ENCODE data around the gene TSPAN3. TPM values are rescaled to one million over a fixed set of nuclear protein-coding genes. Genes with fewer than 3 reads are reported as not detected.

Gene TSPAN3
- total RNA-seq, 6 experiments from 2014 or later, result 35.6 to 103 (median 63.2) TPM

DNA sequence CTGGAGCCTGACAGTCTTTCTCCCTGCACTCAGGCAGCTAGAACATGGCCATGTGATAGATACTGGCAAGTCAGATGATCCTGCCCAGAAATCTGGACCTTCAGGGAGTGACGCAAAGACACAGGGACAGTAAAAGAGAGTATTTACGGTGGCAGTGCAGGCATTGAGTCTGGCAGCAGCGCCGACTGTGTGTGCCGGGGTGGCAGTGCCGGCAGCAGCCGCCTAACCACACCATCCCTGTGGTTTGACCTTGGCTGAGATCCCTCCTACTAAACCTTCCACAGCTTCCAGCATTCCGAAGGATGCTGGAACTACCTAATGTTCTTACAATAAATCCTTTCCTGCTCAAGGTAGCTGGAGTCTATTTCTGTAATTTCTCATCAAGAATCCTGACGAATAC lies 4.6 kb upstream of the TSPAN3 start:
- Histone ChIP-seq H3K9me3 (no peaks in the 10 kb centered on the region), H3K27ac (no peak overlapping the region), H3K36me3 (no peaks in the 10 kb centered on the region), H3K4me1 (no peaks in the 10 kb centered on the region), H3K4me3 (no peak overlapping the region), H3K27me3 (no peaks in the 10 kb centered on the region)
- TF ChIP-seq, protein P1, sequence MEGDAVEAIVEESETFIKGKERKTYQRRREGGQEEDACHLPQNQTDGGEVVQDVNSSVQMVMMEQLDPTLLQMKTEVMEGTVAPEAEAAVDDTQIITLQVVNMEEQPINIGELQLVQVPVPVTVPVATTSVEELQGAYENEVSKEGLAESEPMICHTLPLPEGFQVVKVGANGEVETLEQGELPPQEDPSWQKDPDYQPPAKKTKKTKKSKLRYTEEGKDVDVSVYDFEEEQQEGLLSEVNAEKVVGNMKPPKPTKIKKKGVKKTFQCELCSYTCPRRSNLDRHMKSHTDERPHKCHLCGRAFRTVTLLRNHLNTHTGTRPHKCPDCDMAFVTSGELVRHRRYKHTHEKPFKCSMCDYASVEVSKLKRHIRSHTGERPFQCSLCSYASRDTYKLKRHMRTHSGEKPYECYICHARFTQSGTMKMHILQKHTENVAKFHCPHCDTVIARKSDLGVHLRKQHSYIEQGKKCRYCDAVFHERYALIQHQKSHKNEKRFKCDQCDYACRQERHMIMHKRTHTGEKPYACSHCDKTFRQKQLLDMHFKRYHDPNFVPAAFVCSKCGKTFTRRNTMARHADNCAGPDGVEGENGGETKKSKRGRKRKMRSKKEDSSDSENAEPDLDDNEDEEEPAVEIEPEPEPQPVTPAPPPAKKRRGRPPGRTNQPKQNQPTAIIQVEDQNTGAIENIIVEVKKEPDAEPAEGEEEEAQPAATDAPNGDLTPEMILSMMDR (IDR thresholded peaks at IDR 0.05), result no peak
- no peak for TF ChIP-seq POLR2A (IDR thresholded peaks at IDR 0.05)
- WGBS (ENCODE audit: insufficient coverage, low coverage, low lambda C conversion rate, missing lambda C conversion rate), result 72% methylated on average over 9 of the region's 9 CpGs
- intact Hi-C loops (cut with DNase I), result no loop called here
- DNase-seq (no peak), ATAC-seq (no peak)

DNA sequence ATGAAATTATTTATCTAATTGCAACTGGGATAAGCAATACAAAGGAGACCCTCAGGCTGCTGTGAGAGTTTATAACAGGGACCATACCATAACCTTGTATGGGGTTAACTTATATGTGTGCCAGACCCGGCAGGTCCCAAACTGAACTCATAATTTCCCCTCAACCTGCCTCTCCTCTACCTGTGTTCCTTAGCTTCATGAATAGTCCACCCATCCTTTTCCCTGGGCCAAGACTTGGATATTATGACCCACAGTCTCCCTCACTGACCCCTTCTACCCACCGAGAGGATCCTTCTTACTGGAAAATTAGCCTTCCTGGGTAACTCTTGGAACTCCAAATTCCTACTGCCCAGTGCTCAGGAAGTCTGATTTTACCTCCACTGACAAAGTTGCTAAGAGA lies 3.4 kb upstream of the TSPAN3 start:
- H3K9me3 ChIP-seq, result no peaks in the 10 kb centered on the region
- H3K4me3 ChIP-seq, result no peak overlapping the region
- 60% methylated on average over 1 of the region's 2 CpGs for WGBS (ENCODE audit: insufficient coverage, low coverage, low lambda C conversion rate, missing lambda C conversion rate)
- H3K4me1 ChIP-seq, result peaks cover 0 to 5% (median 2%) of the 10 kb centered on the region in 4 donors
- no peaks in the 10 kb centered on the region for H3K36me3 ChIP-seq
- H3K27ac ChIP-seq, result no peak overlapping the region
- TF ChIP-seq, protein P1 (IDR thresholded peaks at IDR 0.05), result no peak
- no peak for TF ChIP-seq POLR2A (IDR thresholded peaks at IDR 0.05)
- no peaks in the 10 kb centered on the region for H3K27me3 ChIP-seq
- ATAC-seq (no peak), DNase-seq (no peak)
- intact Hi-C loops (cut with DNase I), result no loop called here

DNA sequence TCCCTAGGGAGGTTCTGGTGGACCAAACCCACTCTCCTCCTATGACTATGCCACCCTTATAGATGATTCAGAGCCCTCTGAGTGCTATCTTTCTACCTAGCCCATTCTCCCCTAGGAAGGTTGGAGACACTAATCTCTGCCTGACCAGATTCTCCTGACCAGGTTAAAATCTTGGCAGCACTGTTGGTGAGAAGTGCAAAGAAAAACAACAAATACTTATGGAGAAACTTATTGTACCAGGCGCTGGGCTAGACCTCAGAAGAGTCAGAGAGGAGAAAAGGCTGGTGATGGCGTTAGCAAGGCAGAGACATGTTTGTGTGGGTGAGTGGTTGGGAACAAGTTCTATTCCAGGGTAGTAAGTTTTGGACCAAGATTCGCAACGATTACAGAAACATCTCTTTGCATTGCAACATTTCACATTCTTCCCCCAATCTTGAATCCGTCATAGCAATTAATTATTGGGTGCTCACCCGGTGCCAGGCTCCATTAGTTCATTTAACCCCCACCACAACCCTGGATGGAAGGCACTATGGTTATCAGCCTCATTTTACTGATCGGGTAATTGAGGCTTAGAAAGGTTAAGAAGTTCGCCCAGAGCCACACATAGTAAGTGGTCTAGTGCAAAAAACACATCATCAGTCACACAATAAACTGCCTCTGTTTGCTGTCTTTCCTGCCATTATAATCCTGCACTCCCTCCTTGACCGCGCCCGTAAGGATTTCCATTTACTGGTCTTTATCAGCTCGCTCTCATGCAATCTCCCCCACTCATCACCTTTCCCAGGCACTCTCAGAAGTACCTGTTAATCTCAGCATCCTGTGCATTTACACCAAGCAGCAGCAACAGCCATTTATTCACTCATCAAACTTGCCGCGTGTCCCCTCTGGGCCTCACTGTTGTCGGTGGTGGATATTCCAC lies 655 bp upstream of the TSPAN3 start:
- peak overlapping the region in 2 of 3 donors; percentile 93 for H3K4me3 ChIP-seq
- ATAC-seq (no peak), DNase-seq (no peak)
- WGBS (ENCODE audit: insufficient coverage, low coverage, low lambda C conversion rate, missing lambda C conversion rate), result 79% methylated on average over 9 of the region's 15 CpGs
- TF ChIP-seq, protein P1 (IDR thresholded peaks at IDR 0.05), result no peak
- TF ChIP-seq POLR2A (IDR thresholded peaks at IDR 0.05), result no peak
- intact Hi-C loops (cut with DNase I), result no loop called here
- no peak overlapping the region for H3K27ac ChIP-seq
- peaks cover 0 to 24% (median 10%) of the 10 kb centered on the region in 4 donors for H3K4me1 ChIP-seq
- H3K9me3 ChIP-seq, result no peaks in the 10 kb centered on the region
- no peaks in the 10 kb centered on the region for H3K36me3 ChIP-seq
- H3K27me3 ChIP-seq, result no peaks in the 10 kb centered on the region

DNA sequence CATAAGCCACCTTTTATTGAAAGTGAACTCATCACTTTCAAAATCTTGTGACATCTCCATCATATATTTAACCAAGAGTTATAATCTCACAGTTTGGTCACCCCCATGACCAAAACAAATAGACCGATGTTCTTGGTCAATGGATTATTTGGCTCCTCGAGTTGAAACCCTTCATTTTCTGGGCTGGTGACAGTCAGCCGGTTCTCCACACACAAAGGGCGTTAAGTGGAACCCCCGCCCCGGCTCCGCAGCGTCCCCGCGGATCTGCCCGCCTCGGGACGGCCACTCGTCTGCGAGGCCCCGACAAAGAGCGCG lies 772 bp downstream of the TSPAN3 start:
- H3K36me3 ChIP-seq, result no peaks in the 10 kb centered on the region
- WGBS (ENCODE audit: insufficient coverage, low coverage, low lambda C conversion rate, missing lambda C conversion rate), result 0% methylated on average over 11 of the region's 18 CpGs
- H3K27me3 ChIP-seq, result no peaks in the 10 kb centered on the region
- ATAC-seq (no peak), DNase-seq (no peak)
- TF ChIP-seq POLR2A (IDR thresholded peaks at IDR 0.05), result no peak
- TF ChIP-seq, protein P1 (IDR thresholded peaks at IDR 0.05), result no peak
- H3K9me3 ChIP-seq, result no peaks in the 10 kb centered on the region
- intact Hi-C loops (cut with DNase I), result no loop called here
- peak overlapping the region; percentile 62 to 70 (median 69) for H3K27ac ChIP-seq
- H3K4me3 ChIP-seq, result peak overlapping the region; percentile 88 to 93 (median 93)
- H3K4me1 ChIP-seq, result peaks cover 0 to 28% (median 10%) of the 10 kb centered on the region in 4 donors
